Heart left ventricle (tissue), 16 donors: ENCODE measurements around the gene CAMKK2. TPM values are rescaled to one million over a fixed set of nuclear protein-coding genes. Genes with fewer than 3 reads are reported as not detected.

Experiments used
- ATAC-seq, 4 donors: fragments of 200-7000 bp; cut with Tn5 transposase; one replicate each; pipeline ENCODE4 v1.9.1; 2020 to 2022; ENCODE audit warnings: moderate library complexity in 4 of 4, mild to moderate bottlenecking in 3 of 4, moderate number of reproducible peaks in 1 of 4
- DNase-seq, 5 donors: peaks; one replicate each; pipeline ENCODE4 v3.0.0-alpha.2; 2020
- H3K27ac ChIP-seq, 12 donors: fragments of 200-600 bp; sonication (generic) in 4 of 12; one replicate each; pipeline versions ENCODE4 v1.5.0 to v1.8.0; 2016 to 2022; ENCODE audit warnings: mild to moderate bottlenecking in 2 of 12
- H3K27me3 ChIP-seq, 9 donors: fragments of 200-600 bp; sonication (generic) in 2 of 9; one replicate each; pipeline versions ENCODE4 v1.5.1 to v1.8.0; 2016 to 2022; ENCODE audit warnings: mild to moderate bottlenecking in 3 of 9
- H3K36me3 ChIP-seq, 9 donors: fragments of 200-600 bp; sonication (generic) in 2 of 9; one replicate each; pipeline versions ENCODE4 v1.5.0 to v1.8.0; 2018 to 2022; ENCODE audit warnings: mild to moderate bottlenecking in 2 of 9
- H3K4me1 ChIP-seq, 12 donors: fragments of 200-600 bp; sonication (generic) in 4 of 12; one replicate each; pipeline versions ENCODE4 v1.5.0 to v1.8.0; 2016 to 2022; ENCODE audit warnings: mild to moderate bottlenecking in 3 of 12
- H3K4me3 ChIP-seq, 12 donors: fragments of 200-600 bp; sonication (generic) in 4 of 12; one replicate each; pipeline versions ENCODE4 v1.5.0 to v1.8.0; 2017 to 2022; ENCODE audit warnings: mild to moderate bottlenecking in 9 of 12, moderate library complexity in 4 of 12
- H3K9me3 ChIP-seq, 12 donors: fragments of 200-600 bp; sonication (generic) in 4 of 12; one replicate each; pipeline versions ENCODE4 v1.5.0 to v1.8.0; 2016 to 2022; ENCODE audit warnings: mild to moderate bottlenecking in 1 of 12
- CTCF ChIP-seq, 12 donors: fragments of 200-600 bp; sonication (generic) in 4 of 12; IDR thresholded peaks; one replicate each; pipeline versions ENCODE4 v1.5.0 to v1.8.0; 2018 to 2022; ENCODE audit warnings: antibody characterized with exemption in 12 of 12, mild to moderate bottlenecking in 5 of 12
- POLR2A ChIP-seq, 2 donors: fragments of 450-650 bp; IDR thresholded peaks; one replicate each; pipeline ENCODE4 v1.6.1; 2017; ENCODE audit warnings: antibody characterized with exemption in 2 of 2, mild to moderate bottlenecking in 2 of 2, moderate library complexity in 2 of 2
- WGBS, 4 donors: extraction: QIAGEN DNeasy Blood & Tissue Kit in 2 of 4; methylation state at CpG; one replicate each; pipeline versions ENCODE4 v1.1.5 to v1.1.7; 2013 to 2018; 5-methylcytosine and 5-hydroxymethylcytosine counted together
- intact Hi-C, 10 donors: fragments of 100-400 bp; cut with DNase I; formaldehyde crosslinking; loops; one replicate each; pipeline versions ENCODE4 v1.11.1 to v1.14.2; 2022
- polyA plus RNA-seq, 2 donors: library from polyadenylated mRNA; stranded (reverse); fragments of 200-250 nt; gene quantifications; one replicate each; pipeline ENCODE4 v1.2.3, GENCODE V29; 2013
- total RNA-seq, 9 donors: library from RNA; depleted of rRNA in 2 of 9; stranded (reverse); fragments of >200 nt in 2 of 9; fragmentation: NEBNext Ultra II Directional in 3 of 9; extraction: Animal tissue kit (Norgen Biotek cat#: 25700) in 3 of 9; gene quantifications; one replicate each; pipeline versions ENCODE4 v1.1.0 to v1.2.4, GENCODE V29; 2016 to 2023
- donor health status: ischemic (EF 13 %, LVEDD 7.1; RV severe dilation, severe dysfunction).
- donor health status: healthy with polysubstance abuse.
- donor health status: DM: no; HTN: yes; CAD: no.
- donor health status: DM: no; HTN: no; CAD: no.
- donor health status: ischemic (EF 25% LVEDD 6.9; RV normal size, moderate dysfunction).
- donor health status: ischemic (EF 25% LVEDD 5.7; RV mildly dilated, moderate dysfunction).
- donor health status: healthy.
- donor health status: DM: yes; HTN: yes; CAD: no.
- donor health status: ischemic (EF 35%, LVEDD 5.7; RV mildly dilated, moderate dysfunction).
- donor health status: nonischemic (EF 11% LVEDD 7.7; RV severe dilation, severe dysfunction).
- donor health status: DM: yes; HTN: yes; CAD: no.
- donor health status: PGD.
- donor health status: ischemic (EF 29% LVEDD 5.4; RV normal size, mild dysfunction).
- donor health status: nonischemic (EF 23%, LVEDD 6.1; RV moderate dilation, normal function).

The CAMKK2 gene
- total and polyA plus RNA-seq, 11 donors = 7.4 to 28.2 (median 16.0) TPM

- ATAC-seq (peak in 2 of 4 donors; percentile 14 to 34), DNase-seq (peak in 1 of 5 donors; percentile 51)
- 6 to 14% (median 9%) methylated on average over 21 of the region's 21 CpGs for WGBS, 4 donors
- H3K4me1 ChIP-seq = peaks cover 0 to 45% (median 27%) of the 10 kb centered on the region in 12 donors
- H3K27ac ChIP-seq = peak overlapping the region in 11 of 12 donors; percentile 71 to 92 (median 86)
- peak overlapping the region; percentile 77 to 100 (median 93) for H3K4me3 ChIP-seq
- H3K36me3 ChIP-seq = peaks cover 0 to 6% (median under 1%) of the 10 kb centered on the region in 9 donors
- H3K9me3 ChIP-seq = no peaks in the 10 kb centered on the region
- TF ChIP-seq POLR2A (IDR thresholded peaks at IDR 0.05) = no peak
- no peak for TF ChIP-seq CTCF (IDR thresholded peaks at IDR 0.05)
- H3K27me3 ChIP-seq = no peaks in the 10 kb centered on the region
- intact Hi-C loops = no loop called here
These were observed 1.0 kb upstream of the CAMKK2 start for GRCh38 chr12:121297435-121297991.

- peak; percentile 14 to 45 (median 43) for ATAC-seq
- peak overlapping the region; percentile 70 to 100 (median 97) for H3K4me3 ChIP-seq
- peaks cover 0 to 56% (median 27%) of the 10 kb centered on the region in 12 donors for H3K4me1 ChIP-seq
- WGBS, 4 donors = 1 to 3% (median 1%) methylated on average over 30 to 55 of the region's 55 CpGs
- peaks cover 0 to 20% (median 9%) of the 10 kb centered on the region in 9 donors for H3K36me3 ChIP-seq
- H3K27me3 ChIP-seq = no peaks in the 10 kb centered on the region
- TF ChIP-seq POLR2A (IDR thresholded peaks at IDR 0.05) (no peak), CTCF (IDR thresholded peaks at IDR 0.05) (peak in 1 of 12 donors; percentile 5)
- H3K27ac ChIP-seq = peak overlapping the region; percentile 58 to 95 (median 86)
- peak in 4 of 5 donors; percentile 33 to 77 (median 52) for DNase-seq
- H3K9me3 ChIP-seq = no peaks in the 10 kb centered on the region
- intact Hi-C loops = no loop called here
These were observed 527 bp downstream of the CAMKK2 start for GRCh38 chr12:121295746-121296617.

GRCh38 chr12:121295116-121295745 is 1.3 kb downstream of the CAMKK2 start:
- peak overlapping the region; percentile 70 to 100 (median 97) for H3K4me3 ChIP-seq
- H3K9me3 ChIP-seq = no peaks in the 10 kb centered on the region
- DNase-seq (no peak), ATAC-seq (no peak)
- TF ChIP-seq POLR2A (IDR thresholded peaks at IDR 0.05) (no peak), CTCF (IDR thresholded peaks at IDR 0.05) (no peak)
- no peaks in the 10 kb centered on the region for H3K27me3 ChIP-seq
- peaks cover 0 to 24% (median 15%) of the 10 kb centered on the region in 9 donors for H3K36me3 ChIP-seq
- intact Hi-C loops = no loop called here
- 41 to 43% (median 42%) methylated on average over 7 of the region's 7 CpGs for WGBS, 4 donors
- peak overlapping the region in 6 of 12 donors; percentile 80 to 95 (median 91) for H3K27ac ChIP-seq
- peaks cover 0 to 61% (median 27%) of the 10 kb centered on the region in 12 donors for H3K4me1 ChIP-seq
